Endodermal cell (in vitro differentiated cells): ENCODE measurements around the gene VIT. TPM values are rescaled to one million over a fixed set of nuclear protein-coding genes. Genes with fewer than 3 reads are reported as not detected.

Experiments used
- DNase-seq: peaks from one replicate; pipeline ENCODE4 v3.0.0-alpha.2; 2017
- H3K27ac ChIP-seq: 2 replicates; pipeline ENCODE4 v1.5.1; 2013; ENCODE audit warnings: mild to moderate bottlenecking, low read depth, low read length, moderate library complexity
- H3K27me3 ChIP-seq: 2 replicates; pipeline ENCODE4 v1.6.1; 2013; ENCODE audit warnings: mild to moderate bottlenecking, low read length, moderate library complexity; ENCODE audit not compliant: insufficient read depth, control insufficient read depth, poor library complexity, severe bottlenecking
- H3K36me3 ChIP-seq: 2 replicates; pipeline ENCODE4 v1.7.0; 2013; ENCODE audit warnings: mild to moderate bottlenecking, low read length, moderate library complexity; ENCODE audit not compliant: control insufficient read depth, insufficient read depth
- H3K4me1 ChIP-seq: one replicate; pipeline ENCODE4 v1.7.0; 2013; ENCODE audit warnings: low read length; ENCODE audit not compliant: control insufficient read depth, insufficient read depth
- H3K4me3 ChIP-seq: 2 replicates; pipeline ENCODE4 v1.5.1; 2013; ENCODE audit warnings: mild to moderate bottlenecking, low read length, moderate library complexity
- H3K9ac ChIP-seq: 2 replicates; pipeline ENCODE4 v1.6.1; 2013; ENCODE audit warnings: mild to moderate bottlenecking, low read length, moderate library complexity; ENCODE audit not compliant: poor library complexity, severe bottlenecking; ENCODE audit errors: extremely low read depth
- H3K9me3 ChIP-seq: 2 replicates; pipeline ENCODE4 v1.6.1; 2013; ENCODE audit warnings: mild to moderate bottlenecking, low read length, moderate library complexity; ENCODE audit not compliant: control insufficient read depth
- H3K27ac Mint-ChIP-seq: 2 replicates; pipeline ENCODE4 v1.8.0; 2020; ENCODE audit warnings: mixed read lengths
- H3K27me3 Mint-ChIP-seq: 2 replicates; pipeline ENCODE4 v1.8.0; 2021; ENCODE audit warnings: mild to moderate bottlenecking, mixed read lengths; ENCODE audit not compliant: insufficient read depth
- H3K36me3 Mint-ChIP-seq: 2 replicates; pipeline ENCODE4 v1.8.0; 2020; ENCODE audit warnings: low read depth, mixed read lengths
- H3K4me1 Mint-ChIP-seq: 2 replicates; pipeline ENCODE4 v1.8.0; 2020; ENCODE audit warnings: mixed read lengths
- H3K4me3 Mint-ChIP-seq: 2 replicates; pipeline ENCODE4 v1.8.0; 2020; ENCODE audit warnings: mild to moderate bottlenecking, moderate library complexity, mixed read lengths
- H3K9me3 Mint-ChIP-seq: 2 replicates; pipeline ENCODE4 v1.8.0; 2020; ENCODE audit warnings: mild to moderate bottlenecking, mixed read lengths
- WGBS, 2 experiments: methylation state at CpG; one replicate each; pipeline versions ENCODE4 v1.1.5 to v1.1.7; 2013; ENCODE audit warnings: missing lambda C conversion rate in 2 of 2, mixed read lengths in 1 of 2; ENCODE audit not compliant: insufficient coverage in 1 of 2, insufficient read length in 1 of 2; 5-methylcytosine and 5-hydroxymethylcytosine counted together
- total RNA-seq, 2 donors: library from RNA; stranded (reverse); fragmentation: NEBNext Ultra II Directional in 1 of 2; extraction: Animal tissue kit (Norgen Biotek cat#: 25700) in 1 of 2; gene quantifications; 2 replicates in 1 of 2; 3 replicates in 1 of 2; pipeline ENCODE4 v1.2.1, GENCODE V29; 2021
- TF ChIP-seq, protein P1 (sequence below): fragments of 200-600 bp; sonication (generic); conservative IDR thresholded peaks from 2 replicates; pipeline ENCODE4 v1.5.0; 2021; ENCODE audit warnings: antibody characterized with exemption, mild to moderate bottlenecking

VIT gene
- total RNA-seq, 2 donors from 2014 or later, result 0.53 TPM; not detected in 1

DNA sequence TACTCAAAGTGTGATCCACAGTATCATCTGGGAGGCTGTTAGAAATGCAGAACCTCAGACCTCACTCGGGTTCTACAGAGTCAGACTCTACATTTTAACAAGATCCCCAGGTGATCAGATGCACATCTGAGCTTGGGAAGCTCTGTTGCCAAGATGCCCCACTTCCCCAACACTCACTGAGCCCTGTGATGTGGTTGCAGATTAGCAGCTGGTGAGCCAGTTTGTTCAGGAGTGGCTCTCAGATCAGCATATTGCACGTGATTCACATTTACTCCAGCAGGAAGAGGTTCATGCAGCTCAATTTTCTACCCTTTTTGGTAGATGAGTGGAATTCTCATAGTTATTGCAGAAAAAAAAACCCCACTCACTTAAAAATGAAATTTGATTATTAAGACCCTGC is 96.4 kb downstream of the VIT start:
- no peaks in the 10 kb centered on the region for H3K9me3 ChIP-seq
- H3K9ac ChIP-seq, result no peak overlapping the region
- Mint-ChIP-seq H3K27ac (no peak overlapping the region), H3K4me3 (no peak overlapping the region), H3K9me3 (no peaks in the 10 kb centered on the region), H3K27me3 (peaks cover 3% of the 10 kb centered on the region), H3K4me1 (peaks cover 3% of the 10 kb centered on the region), H3K36me3 (no peaks in the 10 kb centered on the region)
- TF ChIP-seq, protein P1, sequence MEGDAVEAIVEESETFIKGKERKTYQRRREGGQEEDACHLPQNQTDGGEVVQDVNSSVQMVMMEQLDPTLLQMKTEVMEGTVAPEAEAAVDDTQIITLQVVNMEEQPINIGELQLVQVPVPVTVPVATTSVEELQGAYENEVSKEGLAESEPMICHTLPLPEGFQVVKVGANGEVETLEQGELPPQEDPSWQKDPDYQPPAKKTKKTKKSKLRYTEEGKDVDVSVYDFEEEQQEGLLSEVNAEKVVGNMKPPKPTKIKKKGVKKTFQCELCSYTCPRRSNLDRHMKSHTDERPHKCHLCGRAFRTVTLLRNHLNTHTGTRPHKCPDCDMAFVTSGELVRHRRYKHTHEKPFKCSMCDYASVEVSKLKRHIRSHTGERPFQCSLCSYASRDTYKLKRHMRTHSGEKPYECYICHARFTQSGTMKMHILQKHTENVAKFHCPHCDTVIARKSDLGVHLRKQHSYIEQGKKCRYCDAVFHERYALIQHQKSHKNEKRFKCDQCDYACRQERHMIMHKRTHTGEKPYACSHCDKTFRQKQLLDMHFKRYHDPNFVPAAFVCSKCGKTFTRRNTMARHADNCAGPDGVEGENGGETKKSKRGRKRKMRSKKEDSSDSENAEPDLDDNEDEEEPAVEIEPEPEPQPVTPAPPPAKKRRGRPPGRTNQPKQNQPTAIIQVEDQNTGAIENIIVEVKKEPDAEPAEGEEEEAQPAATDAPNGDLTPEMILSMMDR, result no peak
- H3K4me3 ChIP-seq, result no peak overlapping the region
- H3K4me1 ChIP-seq, result no peaks in the 10 kb centered on the region
- H3K36me3 ChIP-seq, result no peaks in the 10 kb centered on the region
- H3K27ac ChIP-seq, result no peak overlapping the region
- 71 to 95% methylated on average over 1 to 2 of the region's 2 CpGs for WGBS, 2 experiments
- no peaks in the 10 kb centered on the region for H3K27me3 ChIP-seq
- no peak for DNase-seq

GRCh38 chr2:36797324-36798070 is 101.0 kb downstream of the VIT start:
- Histone ChIP-seq H3K9ac (no peak overlapping the region), H3K36me3 (no peaks in the 10 kb centered on the region), H3K27ac (no peak overlapping the region), H3K9me3 (no peaks in the 10 kb centered on the region), H3K4me1 (no peaks in the 10 kb centered on the region), H3K27me3 (no peaks in the 10 kb centered on the region), H3K4me3 (no peak overlapping the region)
- Mint-ChIP-seq H3K9me3 (no peaks in the 10 kb centered on the region), H3K27me3 (peaks cover 3% of the 10 kb centered on the region), H3K36me3 (no peaks in the 10 kb centered on the region), H3K4me3 (no peak overlapping the region), H3K4me1 (no peaks in the 10 kb centered on the region), H3K27ac (no peak overlapping the region)
- TF ChIP-seq, protein P1, result no peak
- no peak for DNase-seq
- 61% methylated on average over 6 of the region's 6 CpGs for WGBS, 2 experiments

DNA sequence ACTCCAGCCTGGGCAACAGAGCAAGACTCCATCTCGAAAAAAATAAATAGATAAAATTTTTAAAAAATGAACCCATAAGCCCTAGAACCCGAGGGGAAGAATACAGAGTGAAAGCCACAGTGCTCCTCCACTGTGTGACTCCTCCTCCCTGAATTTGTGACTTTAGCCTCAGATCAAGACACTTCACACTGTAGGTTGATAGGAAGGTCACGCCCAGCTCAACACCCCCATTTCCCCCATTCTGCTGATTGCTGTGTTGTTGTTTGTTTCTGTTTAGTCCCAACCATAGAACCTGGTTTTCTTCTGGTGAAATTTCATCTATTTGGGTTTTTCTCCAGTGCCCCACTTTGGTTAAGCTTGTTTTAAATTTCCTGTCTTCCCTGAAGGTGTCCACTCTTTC is 102.2 kb downstream of the VIT start:
- Mint-ChIP-seq H3K4me3 (no peak overlapping the region), H3K4me1 (no peaks in the 10 kb centered on the region), H3K27ac (no peak overlapping the region), H3K27me3 (peaks cover 3% of the 10 kb centered on the region), H3K9me3 (no peaks in the 10 kb centered on the region), H3K36me3 (no peaks in the 10 kb centered on the region)
- Histone ChIP-seq H3K4me1 (no peaks in the 10 kb centered on the region), H3K9me3 (no peaks in the 10 kb centered on the region), H3K27ac (no peak overlapping the region), H3K36me3 (no peaks in the 10 kb centered on the region), H3K27me3 (no peaks in the 10 kb centered on the region), H3K9ac (no peak overlapping the region), H3K4me3 (no peak overlapping the region)
- no peak for DNase-seq
- 89 to 94% methylated on average over 2 to 3 of the region's 3 CpGs for whole genome bisulfite sequencing, 2 experiments
- TF ChIP-seq, protein P1, result no peak
